K562 (cell line): Measurements from ENCODE around the gene ACTN1. TPM values are rescaled to one million over a fixed set of nuclear protein-coding genes. Genes with fewer than 3 reads are reported as not detected.

Experiments used
- ATAC-seq: fragments of 200-7000 bp; cut with Tn5 transposase; 3 replicates; pipeline ENCODE4 v1.9.1; 2020; ENCODE audit warnings: moderate library complexity
- BruUV-seq: library from RNA; stranded (reverse); fragments of 400-500 nt; replicated peaks from 2 replicates; lab custom pipeline; 2021; lab: Mats Ljungman, UMichigan
- CTCF ChIA-PET: fragments of 300-600 bp; formaldehyde crosslinking; extraction: SDS; loops from one replicate; lab custom pipeline; 2021; ENCODE audit warnings: low intra/inter-chr PET ratio; lab: Yijun Ruan, JAX
- POLR2A ChIA-PET: fragments of 300-600, 350-650 bp; sonication (Branson Sonifier 250); formaldehyde crosslinking; extraction: SDS; loops from one replicate; lab custom pipeline; 2021; ENCODE audit warnings: antibody characterized with exemption, inconsistent platforms; lab: Yijun Ruan, JAX
- DNase-seq, 4 experiments: peaks; one replicate each; pipeline versions ENCODE4 v3.0.0 to v3.0.0-alpha.2; 2011 to 2018; ENCODE audit warnings: low spot score in 3 of 4, mixed read lengths in 3 of 4; ENCODE audit errors: extremely low read depth in 1 of 4
- FAIRE-seq: peaks from 2 replicates; lab custom pipeline; 2011; peaks lifted over from hg19 to GRCh38; lab: Jason Lieb, UNC
- H2AFZ ChIP-seq: 2 replicates; pipeline ENCODE4 v1.6.0; 2011; ENCODE audit warnings: low read depth, low read length, control low read depth, inconsistent platforms
- H3K27ac ChIP-seq: fragments of 200-600 bp; 3 replicates; pipeline ENCODE4 v1.8.0; 2011; ENCODE audit warnings: low read depth, mild to moderate bottlenecking, control low read depth, inconsistent platforms, low read length, moderate library complexity, mixed read lengths; ENCODE audit errors: extremely low read depth
- H3K27me3 ChIP-seq, 2 experiments: fragments of 300-600 bp in 1 of 2; 2 replicates in 1 of 2; 3 replicates in 1 of 2; pipeline versions ENCODE4 v1.6.0 to v1.8.0; 2011; ENCODE audit warnings: inconsistent platforms in 2 of 2, low read length in 2 of 2, mild to moderate bottlenecking in 1 of 2, mixed read lengths in 1 of 2, moderate library complexity in 1 of 2; ENCODE audit not compliant: control insufficient read depth in 2 of 2, insufficient read depth in 2 of 2
- H3K36me3 ChIP-seq: fragments of 300-600 bp; 3 replicates; pipeline ENCODE4 v1.8.0; 2011; ENCODE audit warnings: mild to moderate bottlenecking, low read length, inconsistent platforms; ENCODE audit not compliant: control insufficient read depth, insufficient read depth
- H3K4me1 ChIP-seq, 2 experiments: fragments of 200-600 bp in 1 of 2; replicated peaks in 1 of 2; 2 replicates in 1 of 2; 3 replicates in 1 of 2; pipeline versions ENCODE4 v1.5.1 to v1.8.0; 2011; ENCODE audit warnings: inconsistent platforms in 2 of 2, low read length in 2 of 2, mild to moderate bottlenecking in 1 of 2, mixed read lengths in 1 of 2, moderate library complexity in 1 of 2; ENCODE audit not compliant: control insufficient read depth in 2 of 2, insufficient read depth in 2 of 2
- H3K4me2 ChIP-seq: 2 replicates; pipeline ENCODE4 v1.6.1; 2011; ENCODE audit warnings: low read length, control low read depth, inconsistent platforms, mixed read lengths; ENCODE audit not compliant: insufficient read depth
- H3K4me3 ChIP-seq: fragments of 200-600 bp; sonication (generic), shearing (Covaris generic); 2 replicates; pipeline ENCODE4 v1.5.1; 2016; ENCODE audit warnings: control low read depth, inconsistent platforms
- H3K79me2 ChIP-seq: fragments of 200-600 bp; 3 replicates; pipeline ENCODE4 v1.8.0; 2011; ENCODE audit warnings: low read length, inconsistent platforms; ENCODE audit not compliant: control insufficient read depth, insufficient read depth
- H3K9ac ChIP-seq, 2 experiments: 2 replicates each; pipeline versions ENCODE4 v1.6.0 to v1.6.1; 2011; ENCODE audit warnings: low read depth in 2 of 2, low read length in 2 of 2, control low read depth in 1 of 2, inconsistent platforms in 1 of 2, mild to moderate bottlenecking in 1 of 2, mixed read lengths in 1 of 2; ENCODE audit not compliant: insufficient read depth in 1 of 2
- H3K9me1 ChIP-seq: one replicate; pipeline ENCODE4 v1.6.0; 2011; ENCODE audit warnings: inconsistent platforms, mild to moderate bottlenecking, low read length, moderate library complexity; ENCODE audit not compliant: control insufficient read depth, insufficient read depth
- H3K9me3 ChIP-seq: replicated peaks from 2 replicates; pipeline ENCODE4 v1.5.1; 2011; ENCODE audit warnings: low read depth, low read length, inconsistent platforms; ENCODE audit not compliant: control insufficient read depth, insufficient read depth
- H4K20me1 ChIP-seq: replicated peaks from 2 replicates; pipeline ENCODE4 v1.6.1; 2011; ENCODE audit warnings: low read length, inconsistent platforms, mixed read lengths; ENCODE audit not compliant: control insufficient read depth, insufficient read depth
- ARID3A ChIP-seq: IDR thresholded peaks from 2 replicates; pipeline ENCODE4 v1.6.1; 2012; ENCODE audit warnings: low read depth, low read length, improper control_type of control experiment, borderline replicate concordance
- ATF2 ChIP-seq: sonication (generic); formaldehyde crosslinking; IDR thresholded peaks from 2 replicates; pipeline ENCODE4 v1.8.1; 2022; ENCODE audit warnings: missing genetic modification reagents
- CBX5 ChIP-seq: IDR thresholded peaks from 2 replicates; pipeline ENCODE4 v1.6.1; 2014; ENCODE audit warnings: low read depth, borderline replicate concordance
- ETV6 ChIP-seq, 3 experiments: fragments of 150-350 bp in 1 of 3; sonication (generic) in 1 of 3; formaldehyde crosslinking in 1 of 3; IDR thresholded peaks; 2 replicates each; pipeline versions ENCODE4 v1.6.1 to v1.8.0; 2014 to 2022; ENCODE audit warnings: borderline replicate concordance in 2 of 3, low read depth in 2 of 3, antibody characterized with exemption in 1 of 3, low read length in 1 of 3, mild to moderate bottlenecking in 1 of 3, missing genetic modification reagents in 1 of 3
- GATA2 ChIP-seq: sonication (generic); formaldehyde crosslinking; IDR thresholded peaks from 2 replicates; pipeline ENCODE4 v1.4.0; 2020; ENCODE audit warnings: mild to moderate bottlenecking, missing genetic modification reagents
- GTF2F1 ChIP-seq: IDR thresholded peaks from 2 replicates; pipeline ENCODE4 v1.6.1; 2011; ENCODE audit warnings: low read depth, low read length, improper control_type of control experiment
- HEY1 ChIP-seq: fragments of 250-450 bp; sonication (Bioruptor Pico); IDR thresholded peaks from 2 replicates; pipeline ENCODE4 v1.5.0; 2020; ENCODE audit warnings: mild to moderate bottlenecking, moderate library complexity, borderline replicate concordance
- HNRNPH1 ChIP-seq: fragments of 200-400 bp; formaldehyde crosslinking; optimal IDR thresholded peaks from 2 replicates; pipeline ENCODE3; 2017; ENCODE audit warnings: low read depth, mild to moderate bottlenecking, low read length, moderate library complexity
- HOXB6 ChIP-seq: fragments of 250-450 bp; sonication (Bioruptor Pico); IDR thresholded peaks from 2 replicates; pipeline ENCODE4 v1.5.1; 2022; ENCODE audit warnings: mild to moderate bottlenecking, borderline replicate concordance
- NFXL1 ChIP-seq: fragments of 450-650 bp; formaldehyde crosslinking; IDR thresholded peaks from 2 replicates; pipeline ENCODE4 v1.4.0; 2021; ENCODE audit warnings: mild to moderate bottlenecking
- NFYB ChIP-seq: IDR thresholded peaks from 2 replicates; pipeline ENCODE4 v1.6.1; 2011; ENCODE audit warnings: mild to moderate bottlenecking, moderate library complexity; ENCODE audit not compliant: insufficient read length; ENCODE audit errors: extremely low read depth
- NRF1 ChIP-seq, 2 experiments: fragments of 450-650 bp; IDR thresholded peaks in 1 of 2; conservative IDR thresholded peaks in 1 of 2; 2 replicates each; pipeline ENCODE4 v1.6.1; 2014; ENCODE audit warnings: mild to moderate bottlenecking in 2 of 2
- SMARCB1 ChIP-seq: IDR thresholded peaks from 2 replicates; pipeline ENCODE4 v1.6.1; 2011; ENCODE audit warnings: improper control_type of control experiment, low read depth; ENCODE audit not compliant: insufficient read length
- SREBF2 ChIP-seq: sonication (generic); formaldehyde crosslinking; IDR thresholded peaks from 2 replicates; pipeline ENCODE4 v1.4.0; 2020; ENCODE audit warnings: mild to moderate bottlenecking, missing genetic modification reagents
- SRSF9 ChIP-seq: fragments of 200-400 bp; formaldehyde crosslinking; IDR thresholded peaks from 2 replicates; pipeline ENCODE4 v1.6.1; 2017; ENCODE audit warnings: low read depth, low read length, borderline replicate concordance
- TAF1 ChIP-seq: IDR thresholded peaks from 2 replicates; pipeline ENCODE4 v1.6.1; 2011; ENCODE audit warnings: mild to moderate bottlenecking, low read length, moderate library complexity; ENCODE audit not compliant: insufficient read depth, control insufficient read depth, severe bottlenecking; ENCODE audit errors: extremely low read depth
- TEAD2 ChIP-seq: fragments of 450-650 bp; IDR thresholded peaks from 2 replicates; pipeline ENCODE4 v1.6.1; 2016; ENCODE audit warnings: missing genetic modification characterization, control low read depth, missing compliant biosample characterization
- TOE1 ChIP-seq, 2 experiments: fragments of 450-650 bp in 1 of 2; sonication (generic) in 1 of 2; formaldehyde crosslinking in 1 of 2; IDR thresholded peaks; 2 replicates each; pipeline versions ENCODE4 v1.7.1 to v1.8.0; 2016 to 2022; ENCODE audit warnings: borderline replicate concordance in 2 of 2, mild to moderate bottlenecking in 2 of 2, antibody characterized with exemption in 1 of 2, inconsistent platforms in 1 of 2, low read depth in 1 of 2, missing genetic modification reagents in 1 of 2, moderate library complexity in 1 of 2
- ZNF3 ChIP-seq: fragments of 250-450 bp; sonication (Bioruptor Pico); IDR thresholded peaks from 2 replicates; pipeline ENCODE4 v1.5.0; 2021; ENCODE audit warnings: mild to moderate bottlenecking, moderate library complexity
- WGBS: fragments of 100-300 bp; shearing (Covaris generic); methylation state at CpG from one replicate; pipeline ENCODE4 v1.1.6; 2016; ENCODE audit warnings: low coverage, mixed read lengths; ENCODE audit not compliant: insufficient coverage; ENCODE audit errors: missing lambda C conversion rate; 5-methylcytosine and 5-hydroxymethylcytosine counted together
- in situ Hi-C: fragments of 300-500 bp; cut with MboI; formaldehyde crosslinking; loops from 4 replicates; pipeline ENCODE4 v1.15.0; 2018; ENCODE audit warnings: inconsistent platforms, mixed read lengths
- intact Hi-C: fragments of 100-400 bp; cut with micrococcal nuclease; formaldehyde crosslinking; loops from 2 replicates; pipeline ENCODE4 v1.14.2; 2022
- polyA plus RNA-seq, 8 experiments: library from polyadenylated mRNA; depleted of rRNA in 4 of 8; stranded (reverse) in 5 of 8; unstranded in 3 of 8; fragments of >200 nt; fragmentation: Nextera tagmentation in 2 of 8; fragmentation: Illumina TruSeq in 1 of 8; extraction: Ambion mirVana in 2 of 8; extraction: Trizol in 1 of 8; gene quantifications; 2 replicates each; pipeline versions ENCODE4 v1.2.1 to v1.2.3, GENCODE V29; 2011 to 2014; ENCODE audit warnings: inconsistent platforms in 1 of 8, missing spikeins in 1 of 8
- total RNA-seq, 7 experiments: library from RNA; depleted of rRNA in 6 of 7; stranded (reverse); fragments of >200 nt in 6 of 7; fragmentation: Illumina TruSeq in 2 of 7; extraction: Trizol in 2 of 7; gene quantifications; 2 replicates each; pipeline versions ENCODE4 v1.2.1 to v1.2.3, GENCODE V29; 2011 to 2021; ENCODE audit warnings: low replicate concordance in 1 of 7

ACTN1 gene
- total and polyA plus RNA-seq, 9 of the 15 experiments (the other 6 are each of a cell fraction or from before 2014, with no cell fraction given) = 2.2 to 67.7 (median 34.5) TPM

GRCh38 chr14:68836082-68836481 is 143.0 kb downstream of the ACTN1 start:
- Histone ChIP-seq H3K36me3 (no peaks in the 10 kb centered on the region), H2AFZ (no peak overlapping the region), H3K27me3 (no peaks in the 10 kb centered on the region; a peak in 1 of 5 replicates), H3K27ac (no peak overlapping the region), H4K20me1 (no peaks in the 10 kb centered on the region), H3K9me1 (no peaks in the 10 kb centered on the region), H3K9ac (no peak overlapping the region), H3K4me2 (no peak overlapping the region), H3K4me3 (no peak overlapping the region), H3K9me3 (no peaks in the 10 kb centered on the region), H3K4me1 (no peaks in the 10 kb centered on the region), H3K79me2 (no peaks in the 10 kb centered on the region)
- FAIRE-seq (no peak), ATAC-seq (no peak), DNase-seq (no peak)
- POLR2A ChIA-PET = no interaction called here
- CTCF ChIA-PET = no interaction called here
- intact Hi-C loops (no loop called here), in situ Hi-C loops (no loop called here)
- BruUV-seq = no TSS peak
- TF ChIP-seq HNRNPH1 (no peak), SMARCB1 (no peak), SRSF9 (no peak), TOE1 (IDR thresholded peaks at IDR 0.05; ENCODE audit: borderline replicate concordance) (no peak), TOE1 (CRISPR knock-in tag; IDR thresholded peaks at IDR 0.05; ENCODE audit: borderline replicate concordance, low read depth) (no peak), HEY1 (CRISPR knock-in tag) (no peak), TEAD2 (tag) (no peak), NFXL1 (no peak), CBX5 (no peak), GTF2F1 (no peak), ETV6 (IDR thresholded peaks at IDR 0.05; ENCODE audit: borderline replicate concordance in 1 of 2, low read depth in 2 of 2, low read length in 1 of 2) (no peak), ETV6 (CRISPR knock-in tag; IDR thresholded peaks at IDR 0.05; ENCODE audit: borderline replicate concordance) (no peak), NRF1 (conservative IDR thresholded peaks at IDR 0.05 in 1 of 2, IDR thresholded peaks at IDR 0.05 in 1 of 2) (no peak), GATA2 (CRISPR knock-in tag) (no peak), ARID3A (no peak), ZNF3 (CRISPR knock-in tag) (no peak), TAF1 (no peak), ATF2 (CRISPR knock-in tag) (no peak), SREBF2 (CRISPR knock-in tag) (no peak), HOXB6 (CRISPR knock-in tag) (no peak), NFYB (no peak)
- 0% methylated on average over 1 of the region's 1 CpG for WGBS
